Endothelial cell of hepatic sinusoid (primary cell): ENCODE measurements around the gene RCCD1.
"Not testable (repeated sequence)": the region's sequence is repeated elsewhere in the genome, so short reads cannot be mapped to it uniquely, and the experiment has no call there.

Source experiments
- in situ Hi-C: cut with HindIII; loops from 2 replicates; pipeline ENCODE4 v1.10.0; 2017; ENCODE audit warnings: low sequenced_read_pairs

Gene RCCD1, protein sequence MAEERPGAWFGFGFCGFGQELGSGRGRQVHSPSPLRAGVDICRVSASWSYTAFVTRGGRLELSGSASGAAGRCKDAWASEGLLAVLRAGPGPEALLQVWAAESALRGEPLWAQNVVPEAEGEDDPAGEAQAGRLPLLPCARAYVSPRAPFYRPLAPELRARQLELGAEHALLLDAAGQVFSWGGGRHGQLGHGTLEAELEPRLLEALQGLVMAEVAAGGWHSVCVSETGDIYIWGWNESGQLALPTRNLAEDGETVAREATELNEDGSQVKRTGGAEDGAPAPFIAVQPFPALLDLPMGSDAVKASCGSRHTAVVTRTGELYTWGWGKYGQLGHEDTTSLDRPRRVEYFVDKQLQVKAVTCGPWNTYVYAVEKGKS

DNA sequence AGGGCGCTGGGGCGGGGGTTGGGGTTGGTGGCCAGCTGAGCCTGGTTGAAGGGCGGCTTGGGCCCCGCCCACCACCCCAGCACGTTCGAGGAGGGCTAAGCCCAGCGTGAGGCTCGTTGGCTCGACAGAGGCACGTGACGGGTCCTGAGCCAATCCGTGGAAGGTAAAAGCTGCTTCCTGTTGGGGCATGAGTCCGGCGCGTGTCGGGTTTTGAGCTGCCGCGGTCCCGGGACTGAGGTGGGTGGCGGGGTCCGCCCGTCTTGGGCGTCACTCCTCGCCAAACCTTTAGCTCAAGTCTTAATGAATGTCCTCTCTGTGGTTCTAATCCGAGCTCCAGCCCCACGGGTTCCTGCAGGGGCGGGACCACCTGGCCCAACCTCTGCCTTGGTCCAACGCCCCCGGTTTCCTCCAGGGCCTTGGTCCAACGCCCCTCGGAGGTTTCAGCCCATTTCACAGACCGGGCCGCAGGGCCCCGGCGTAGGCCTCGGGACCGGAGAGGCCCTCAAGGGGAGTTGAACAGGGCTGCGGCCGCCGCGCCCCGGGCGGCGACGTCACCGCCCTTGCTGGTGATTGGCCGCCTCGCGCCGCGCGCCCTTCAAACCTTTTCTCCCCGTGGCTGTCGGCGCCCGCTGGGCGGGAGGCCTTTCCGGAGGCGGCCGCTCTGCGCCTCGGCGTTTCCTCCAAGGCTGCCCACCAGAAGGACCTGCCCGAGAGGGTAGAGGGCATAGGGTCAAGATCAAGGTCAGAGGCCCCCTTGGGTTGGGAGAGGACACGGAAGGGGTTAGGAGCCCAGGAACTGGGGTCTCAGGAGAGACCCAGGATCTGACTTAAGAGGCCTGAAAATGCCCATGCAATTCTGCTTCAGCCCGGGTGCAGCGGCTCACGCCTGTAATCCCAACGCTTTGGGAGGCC, at the start of gene RCCD1:
Gene RCCD1, plus strand, starts transcription at position 173 of the 912 bp plus-strand sequence. CDS start 1,851 bp downstream, outside the sequence.
- in situ Hi-C loops: loop anchor here (25.0 kb wide), 1 partner anchor 307 kb away; no protein-coding TSS in a partner anchor

DNA sequence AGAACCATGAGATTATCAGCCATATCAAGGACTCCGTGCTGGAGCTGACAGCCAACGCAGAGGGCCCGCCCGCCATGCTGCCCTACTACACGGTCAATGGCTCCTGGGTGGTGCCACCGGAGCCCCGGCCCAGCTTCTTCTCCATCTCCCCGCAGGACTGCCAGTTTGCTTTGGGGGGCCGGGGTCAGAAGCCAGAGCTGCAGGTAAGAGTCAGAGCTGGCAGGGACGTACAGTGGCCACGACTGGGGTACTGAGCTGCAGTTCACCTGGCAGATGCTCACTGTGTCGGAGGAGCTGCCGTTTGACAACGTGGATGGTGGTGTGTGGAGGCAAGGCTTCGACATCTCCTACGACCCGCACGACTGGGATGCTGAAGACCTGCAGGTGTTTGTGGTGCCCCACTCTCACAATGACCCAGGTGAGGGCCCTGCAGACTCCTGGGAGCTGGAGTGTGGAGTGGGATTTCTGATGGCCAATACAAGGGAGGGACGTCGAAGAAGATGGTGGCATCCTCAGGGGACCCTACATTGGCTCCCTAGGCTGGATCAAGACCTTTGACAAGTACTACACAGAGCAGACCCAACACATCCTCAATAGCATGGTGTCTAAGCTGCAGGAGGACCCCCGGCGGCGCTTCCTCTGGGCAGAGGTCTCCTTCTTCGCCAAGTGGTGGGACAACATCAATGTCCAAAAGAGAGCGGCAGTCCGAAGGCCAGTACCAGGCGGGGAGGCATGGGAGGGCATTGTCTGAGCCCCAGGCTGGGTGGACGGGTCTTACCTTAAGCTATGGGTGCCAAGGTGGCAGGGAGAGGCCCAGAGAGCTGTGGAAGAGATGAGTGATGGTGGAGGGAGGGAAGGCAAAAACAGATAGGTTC, 49.1 kb upstream of the RCCD1 start:
- in situ Hi-C loops: no loop called here

DNA sequence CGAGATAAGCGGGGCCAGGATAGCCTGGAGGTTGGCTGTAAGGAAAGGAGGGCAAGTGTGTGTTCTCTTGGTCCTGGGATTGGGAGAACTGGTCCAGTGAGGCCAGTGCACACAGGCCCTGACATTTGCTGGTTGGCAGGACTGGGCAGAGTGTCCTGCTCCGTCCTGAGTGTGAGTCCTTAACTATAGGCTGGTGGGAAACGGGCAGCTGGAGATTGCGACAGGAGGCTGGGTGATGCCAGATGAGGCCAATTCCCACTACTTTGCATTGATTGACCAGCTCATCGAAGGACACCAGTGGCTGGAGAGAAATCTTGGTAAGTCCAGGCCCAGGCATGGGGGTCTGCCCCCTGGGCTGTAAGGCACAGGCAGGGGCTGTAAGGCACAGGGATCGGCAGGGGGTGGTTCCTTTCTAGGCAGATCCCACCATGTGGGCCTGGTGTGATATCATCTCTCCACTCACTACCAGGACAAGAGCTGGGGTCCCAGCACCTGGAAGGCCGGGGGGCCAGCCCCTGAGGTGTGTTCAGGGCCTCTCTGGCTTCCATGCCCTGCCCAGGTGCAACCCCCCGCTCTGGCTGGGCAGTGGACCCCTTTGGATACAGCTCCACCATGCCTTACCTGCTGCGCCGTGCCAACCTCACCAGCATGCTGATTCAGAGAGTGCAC, 48.4 kb upstream of the RCCD1 start:
- in situ Hi-C loops: no loop called here

DNA sequence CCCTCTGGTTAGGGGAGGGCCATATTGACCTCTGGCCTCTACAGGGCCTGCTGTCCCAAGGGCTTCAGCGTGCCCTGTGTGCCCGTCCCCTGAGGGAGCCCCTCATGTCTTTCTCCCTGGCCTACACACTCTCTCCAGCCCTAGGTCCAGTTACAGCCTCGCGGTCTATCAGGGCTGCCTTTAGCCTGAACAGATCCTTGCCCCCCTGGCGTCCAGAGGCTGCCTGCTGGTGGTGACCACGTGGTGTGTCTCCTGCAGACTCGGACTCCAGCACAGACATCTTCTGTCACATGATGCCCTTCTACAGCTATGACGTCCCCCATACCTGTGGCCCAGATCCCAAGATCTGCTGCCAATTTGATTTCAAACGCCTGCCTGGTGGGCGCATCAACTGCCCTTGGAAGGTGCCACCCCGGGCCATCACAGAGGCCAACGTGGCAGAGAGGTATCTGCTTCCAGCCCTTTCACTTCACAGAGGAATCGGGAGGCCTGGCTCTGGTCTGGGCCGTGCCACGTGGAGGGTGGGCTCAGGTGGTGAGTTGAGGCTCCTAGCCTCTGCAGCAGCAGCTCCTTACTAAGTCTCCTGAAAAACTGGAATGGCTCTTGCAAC, 47.5 kb upstream of the RCCD1 start:
- in situ Hi-C loops: no loop called here

DNA sequence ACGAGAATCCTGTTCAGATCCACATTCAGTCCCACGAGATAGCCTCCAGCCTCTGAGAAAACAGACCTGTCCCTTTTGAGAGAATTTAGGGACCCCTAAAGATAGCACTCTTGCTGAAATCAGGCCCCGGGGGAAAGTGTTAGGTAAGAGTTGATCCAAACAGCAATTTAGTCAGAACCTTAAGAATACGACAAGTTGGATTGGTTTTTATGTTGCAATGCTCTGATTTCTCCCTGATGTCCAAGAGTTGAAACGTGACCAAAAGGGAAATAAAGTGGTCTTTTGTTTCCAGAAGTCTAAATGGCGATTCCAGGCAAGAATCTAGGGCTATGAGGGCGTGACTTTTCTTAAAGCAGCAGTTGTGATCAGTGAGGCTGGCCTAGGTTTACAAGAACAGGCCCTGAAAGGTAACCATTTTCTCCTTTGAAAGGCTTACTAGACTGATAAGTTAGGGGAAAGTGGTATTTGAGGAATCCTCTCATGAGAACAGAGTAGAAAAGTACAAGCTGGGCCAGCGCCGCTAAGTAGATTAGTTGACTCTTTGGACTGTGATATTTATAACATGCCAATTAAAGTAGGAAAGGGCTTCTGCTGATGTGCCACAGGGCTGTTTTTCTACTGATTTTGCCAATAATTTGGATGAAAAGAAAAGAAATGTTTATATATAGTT, 46.7 kb upstream of the RCCD1 start:
- in situ Hi-C loops: no loop called here

DNA sequence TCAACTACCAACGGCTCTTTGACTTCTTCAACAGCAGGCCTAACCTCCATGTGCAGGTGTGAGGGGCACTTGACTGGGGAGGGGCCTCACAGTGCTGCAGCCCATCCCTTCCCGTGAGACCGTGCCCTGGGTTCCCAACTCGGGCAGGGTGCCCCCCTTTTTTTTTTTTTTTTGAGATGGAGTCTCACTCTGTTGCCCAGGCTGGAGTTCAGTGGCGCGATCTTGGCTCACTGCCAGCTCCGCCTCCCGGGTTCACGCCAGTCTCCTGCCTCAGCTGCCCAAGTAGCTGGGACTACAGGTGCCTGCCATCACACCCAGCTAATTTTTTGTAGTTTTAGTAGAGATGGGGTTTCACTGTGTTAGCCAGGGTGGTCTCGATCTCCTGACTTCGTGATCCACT, 45.2 kb upstream of the RCCD1 start:
- in situ Hi-C loops: not testable (repeated sequence)

DNA sequence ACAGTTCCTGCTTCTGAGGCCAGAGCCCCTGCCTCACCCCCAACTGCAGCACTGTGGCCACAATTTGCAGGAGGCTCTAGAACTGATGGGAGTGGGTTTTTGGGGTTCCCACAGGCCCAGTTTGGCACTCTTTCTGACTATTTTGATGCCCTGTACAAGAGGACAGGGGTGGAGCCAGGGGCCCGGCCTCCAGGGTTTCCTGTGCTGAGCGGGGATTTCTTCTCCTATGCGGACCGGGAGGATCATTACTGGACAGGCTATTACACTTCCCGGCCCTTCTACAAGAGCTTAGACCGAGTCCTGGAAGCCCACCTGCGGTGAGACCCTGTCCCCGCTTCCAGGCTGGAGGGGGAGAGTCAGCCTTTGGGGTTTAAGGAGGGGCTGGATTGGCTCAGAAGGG, 44.7 kb upstream of the RCCD1 start:
- in situ Hi-C loops: no loop called here

DNA sequence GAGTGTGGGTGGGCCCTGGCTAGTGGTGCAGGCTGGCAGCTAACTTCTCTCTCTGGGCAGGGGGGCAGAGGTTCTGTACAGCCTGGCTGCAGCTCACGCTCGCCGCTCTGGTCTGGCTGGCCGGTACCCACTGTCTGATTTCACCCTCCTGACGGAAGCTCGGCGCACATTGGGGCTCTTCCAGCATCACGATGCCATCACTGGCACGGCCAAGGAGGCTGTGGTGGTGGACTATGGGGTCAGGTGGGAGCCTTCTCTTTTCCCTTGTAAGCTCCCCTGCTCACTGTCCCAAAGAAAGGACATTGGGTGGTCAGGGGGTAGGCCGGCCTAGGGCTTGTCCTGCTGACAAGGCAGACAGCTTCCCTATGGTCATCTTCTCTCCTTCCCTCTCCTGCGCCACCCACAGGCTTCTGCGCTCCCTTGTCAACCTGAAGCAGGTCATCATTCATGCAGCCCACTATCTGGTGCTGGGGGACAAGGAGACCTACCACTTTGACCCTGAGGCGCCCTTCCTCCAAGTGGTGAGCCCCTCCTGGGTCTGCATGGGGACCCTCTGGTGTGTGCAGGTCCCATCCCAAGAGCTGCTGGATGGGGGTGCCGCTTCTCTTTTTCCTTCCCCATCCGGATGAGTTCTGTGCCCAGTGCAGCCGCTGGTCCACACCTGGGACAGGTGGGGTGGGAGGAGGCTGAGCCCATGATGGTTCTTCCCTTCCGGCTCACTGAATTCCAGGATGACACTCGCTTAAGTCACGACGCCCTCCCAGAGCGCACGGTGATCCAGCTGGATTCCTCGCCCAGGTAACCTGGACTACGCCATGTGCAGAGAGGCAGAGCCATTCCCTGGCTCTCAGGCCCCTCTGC, 44.0 kb upstream of the RCCD1 start:
- in situ Hi-C loops: no loop called here

DNA sequence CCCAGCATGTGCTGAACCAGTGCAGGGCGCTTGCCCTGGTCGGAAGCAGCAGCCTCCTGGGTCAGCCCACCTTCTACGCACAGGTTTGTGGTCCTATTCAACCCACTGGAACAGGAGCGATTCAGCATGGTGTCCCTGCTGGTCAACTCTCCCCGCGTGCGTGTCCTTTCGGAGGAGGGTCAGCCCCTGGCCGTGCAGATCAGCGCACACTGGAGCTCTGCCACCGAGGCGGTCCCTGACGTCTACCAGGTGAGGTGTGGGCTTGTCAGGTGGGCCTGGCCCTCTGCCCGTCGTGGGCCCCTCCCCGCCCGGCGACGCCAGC, 43.4 kb upstream of the RCCD1 start:
- in situ Hi-C loops: no loop called here

DNA sequence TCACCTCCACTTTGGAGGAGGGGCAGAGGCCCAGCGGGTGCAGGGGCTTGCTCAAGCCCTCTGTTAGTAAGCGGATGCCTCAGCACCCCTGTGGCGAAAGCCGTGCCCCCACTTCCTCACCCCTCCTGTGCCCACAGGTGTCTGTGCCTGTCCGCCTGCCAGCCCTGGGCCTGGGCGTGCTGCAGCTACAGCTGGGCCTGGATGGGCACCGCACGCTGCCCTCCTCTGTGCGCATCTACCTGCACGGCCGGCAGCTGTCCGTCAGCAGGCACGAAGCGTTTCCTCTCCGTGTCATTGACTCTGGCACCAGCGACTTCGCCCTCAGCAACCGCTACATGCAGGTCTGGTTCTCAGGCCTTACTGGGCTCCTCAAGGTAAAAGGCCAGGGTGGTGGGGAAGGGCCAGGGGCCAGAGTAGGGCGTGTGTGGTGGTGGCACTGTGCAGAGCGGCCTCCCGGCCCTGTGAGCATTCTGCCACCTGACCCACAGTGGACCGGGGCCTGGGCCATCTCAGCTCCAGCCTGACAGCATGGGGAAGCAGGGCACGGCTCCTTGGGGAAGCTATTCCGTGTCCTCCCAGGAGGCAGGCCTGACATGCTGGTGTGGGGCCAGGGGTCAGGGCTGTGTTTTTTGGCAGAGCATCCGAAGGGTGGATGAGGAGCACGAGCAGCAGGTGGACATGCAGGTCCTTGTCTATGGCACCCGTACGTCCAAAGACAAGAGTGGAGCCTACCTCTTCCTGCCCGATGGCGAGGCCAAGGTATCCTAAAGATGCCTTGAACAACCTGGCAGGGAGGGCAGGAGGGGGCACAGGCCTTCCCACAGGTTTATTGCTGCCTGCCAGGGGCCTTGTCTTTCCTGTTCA, 42.5 kb upstream of the RCCD1 start:
- in situ Hi-C loops: no loop called here

DNA sequence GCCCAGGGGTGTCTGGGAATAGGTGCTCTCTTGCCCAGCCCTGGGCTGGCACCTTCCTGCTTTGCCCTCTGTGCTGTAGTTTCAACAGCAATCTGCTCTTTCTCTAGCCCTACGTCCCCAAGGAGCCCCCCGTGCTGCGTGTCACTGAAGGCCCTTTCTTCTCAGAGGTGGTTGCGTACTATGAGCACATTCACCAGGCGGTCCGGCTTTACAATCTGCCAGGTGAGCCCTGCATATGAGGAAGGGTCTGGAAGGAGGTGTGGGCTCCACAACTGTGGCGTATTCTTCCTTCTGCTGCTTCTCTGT, 42.0 kb upstream of the RCCD1 start:
- in situ Hi-C loops: no loop called here

DNA sequence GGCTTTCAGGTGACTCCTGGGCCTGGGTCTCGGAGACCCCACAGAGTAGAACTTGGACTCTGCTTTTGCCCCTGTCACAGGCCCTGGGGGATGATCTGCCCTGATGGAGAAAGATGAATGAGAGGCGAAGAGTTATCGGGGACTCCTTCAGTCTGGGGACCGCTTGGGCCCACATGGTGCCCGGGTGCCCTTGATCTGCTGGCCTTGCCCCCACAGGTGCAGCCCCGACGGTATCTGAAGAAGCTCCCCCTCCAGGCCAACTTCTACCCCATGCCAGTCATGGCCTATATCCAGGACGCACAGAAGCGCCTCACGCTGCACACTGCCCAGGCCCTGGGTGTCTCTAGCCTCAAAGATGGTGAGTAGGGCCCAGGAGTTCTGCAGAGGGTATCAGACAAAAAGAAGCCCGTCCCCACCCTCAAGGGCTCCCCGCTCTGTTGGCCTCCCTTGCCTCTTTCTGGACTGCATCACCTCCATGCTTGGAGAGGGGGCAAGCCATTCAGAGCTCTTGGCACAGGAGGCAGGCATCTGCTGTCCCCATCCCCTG, 41.2 kb upstream of the RCCD1 start:
- in situ Hi-C loops: no loop called here

DNA sequence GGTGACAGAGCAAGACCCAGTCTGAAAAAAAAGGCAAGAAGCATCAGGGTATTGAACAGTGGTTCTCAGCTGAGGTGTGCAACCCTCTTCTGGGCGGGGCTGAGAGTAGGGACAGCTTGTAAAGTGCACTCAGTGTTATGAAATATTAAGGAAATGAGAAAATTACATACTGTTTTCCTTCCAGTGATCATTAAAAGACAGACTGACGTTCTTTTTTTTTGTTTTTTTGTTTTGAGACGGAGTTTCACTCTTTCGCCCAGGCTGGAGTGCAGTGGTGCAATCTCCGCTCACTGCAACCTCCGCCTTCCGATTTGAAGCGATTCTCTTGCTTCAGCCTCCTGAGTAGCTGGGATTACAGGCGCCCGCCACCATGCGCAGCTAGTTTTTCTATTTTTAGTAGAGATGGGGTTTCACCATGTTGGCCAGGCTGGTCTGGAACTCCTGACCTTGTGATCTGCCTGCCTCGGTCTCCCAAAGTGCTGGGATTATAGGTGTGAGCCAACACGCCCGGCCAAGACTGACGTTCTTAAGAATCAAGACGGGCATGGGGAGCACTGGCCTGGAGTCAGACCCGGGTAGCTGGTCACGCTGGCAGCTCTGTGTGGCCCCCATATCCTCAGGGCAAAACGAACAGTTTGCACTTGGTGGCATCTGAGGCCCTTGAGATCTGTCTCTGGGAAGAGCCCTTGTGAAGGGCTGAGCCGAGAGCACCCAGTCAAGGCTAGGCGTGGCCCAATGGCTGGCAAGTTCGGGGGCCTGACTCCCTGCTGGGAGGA, 40.2 kb upstream of the RCCD1 start:
- in situ Hi-C loops: no loop called here

DNA sequence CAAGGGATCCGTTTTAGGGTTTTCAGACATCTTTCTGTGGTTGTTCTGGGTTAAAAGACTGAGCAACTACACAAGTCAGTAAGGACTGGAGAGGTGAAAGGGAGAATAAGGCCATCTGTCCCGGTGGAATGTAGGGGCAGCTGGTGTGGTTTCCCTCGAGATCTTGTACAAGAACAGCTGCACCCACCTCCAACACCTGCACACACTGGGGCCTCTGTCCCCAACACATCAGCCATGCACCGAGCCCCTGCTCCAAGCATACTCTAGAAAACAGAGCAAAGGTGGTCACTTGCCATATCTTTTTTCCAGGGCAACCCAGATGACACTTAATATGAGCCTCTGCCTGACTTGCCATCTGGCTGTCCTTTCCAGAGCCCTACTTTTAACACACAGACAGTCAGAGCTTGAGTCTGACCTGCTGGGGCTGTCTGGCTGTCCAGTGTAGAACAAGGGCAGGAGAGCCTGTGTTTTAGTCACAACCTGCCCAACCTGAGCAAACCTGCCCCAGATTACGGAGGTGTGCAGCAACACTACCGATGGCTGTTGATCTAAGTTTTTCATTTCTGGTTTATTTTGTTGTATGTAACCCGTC, 39.4 kb upstream of the RCCD1 start:
- in situ Hi-C loops: no loop called here

DNA sequence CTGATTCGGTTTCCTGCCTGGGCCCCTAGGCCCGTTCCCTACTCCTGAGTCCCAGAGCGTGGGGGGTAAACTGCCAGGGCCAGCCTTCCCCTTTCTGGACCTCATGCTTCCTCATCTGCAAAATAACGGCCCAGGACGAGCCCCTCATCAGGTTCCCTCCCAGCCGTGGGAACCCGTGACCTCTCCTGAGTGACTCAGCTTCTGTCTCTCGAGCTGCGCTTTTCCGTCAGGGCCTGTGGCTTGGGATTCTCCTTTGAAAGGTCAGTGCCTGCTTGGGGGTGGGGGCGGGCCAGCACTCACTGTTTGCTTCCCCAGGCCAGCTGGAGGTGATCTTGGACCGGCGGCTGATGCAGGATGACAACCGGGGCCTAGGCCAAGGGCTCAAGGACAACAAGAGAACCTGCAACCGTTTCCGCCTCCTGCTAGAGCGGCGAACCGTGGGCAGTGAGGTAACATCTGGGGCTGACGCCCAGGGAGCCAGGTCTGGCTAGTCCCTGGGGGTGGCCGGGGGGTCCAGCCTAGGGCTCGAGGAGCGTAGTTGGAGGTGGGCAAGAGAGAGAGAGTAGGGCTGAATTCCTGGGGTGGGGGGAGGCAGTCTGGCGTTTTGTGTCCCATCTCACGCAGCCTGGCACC, 38.8 kb upstream of the RCCD1 start:
- in situ Hi-C loops: no loop called here

DNA sequence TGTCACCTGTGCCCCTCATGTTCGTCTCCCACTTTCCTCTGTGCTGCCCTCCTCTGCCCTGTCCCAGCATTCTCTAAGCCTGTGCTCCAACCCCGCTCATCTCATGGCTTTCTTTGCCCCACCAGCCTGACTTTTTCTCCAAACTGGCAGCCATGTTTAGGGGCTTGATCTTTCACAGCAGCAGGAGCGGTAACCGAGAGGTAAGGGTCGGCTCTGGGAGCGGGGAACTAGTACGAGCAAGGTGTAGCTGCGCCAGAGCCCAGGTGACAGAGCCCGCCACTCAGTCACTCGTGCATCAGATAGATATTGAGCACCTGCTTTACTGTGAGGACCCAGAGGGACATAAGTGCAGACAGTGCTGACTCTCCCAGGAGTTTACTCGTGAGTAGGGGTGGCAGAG, 38.2 kb upstream of the RCCD1 start:
- in situ Hi-C loops: no loop called here
